GM21390 (cell line): ENCODE data around the gene PTGS1.
"Not testable (repeated sequence)": the region's sequence is repeated elsewhere in the genome, so short reads cannot be mapped to it uniquely, and the experiment has no call there.

ENCODE experiments used
- ATAC-seq: cut with Tn5 transposase; IDR thresholded peaks from one replicate; pipeline ENCODE4 v1.9.1; 2021; ENCODE audit not compliant: unreplicated experiment

Gene PTGS1

DNA sequence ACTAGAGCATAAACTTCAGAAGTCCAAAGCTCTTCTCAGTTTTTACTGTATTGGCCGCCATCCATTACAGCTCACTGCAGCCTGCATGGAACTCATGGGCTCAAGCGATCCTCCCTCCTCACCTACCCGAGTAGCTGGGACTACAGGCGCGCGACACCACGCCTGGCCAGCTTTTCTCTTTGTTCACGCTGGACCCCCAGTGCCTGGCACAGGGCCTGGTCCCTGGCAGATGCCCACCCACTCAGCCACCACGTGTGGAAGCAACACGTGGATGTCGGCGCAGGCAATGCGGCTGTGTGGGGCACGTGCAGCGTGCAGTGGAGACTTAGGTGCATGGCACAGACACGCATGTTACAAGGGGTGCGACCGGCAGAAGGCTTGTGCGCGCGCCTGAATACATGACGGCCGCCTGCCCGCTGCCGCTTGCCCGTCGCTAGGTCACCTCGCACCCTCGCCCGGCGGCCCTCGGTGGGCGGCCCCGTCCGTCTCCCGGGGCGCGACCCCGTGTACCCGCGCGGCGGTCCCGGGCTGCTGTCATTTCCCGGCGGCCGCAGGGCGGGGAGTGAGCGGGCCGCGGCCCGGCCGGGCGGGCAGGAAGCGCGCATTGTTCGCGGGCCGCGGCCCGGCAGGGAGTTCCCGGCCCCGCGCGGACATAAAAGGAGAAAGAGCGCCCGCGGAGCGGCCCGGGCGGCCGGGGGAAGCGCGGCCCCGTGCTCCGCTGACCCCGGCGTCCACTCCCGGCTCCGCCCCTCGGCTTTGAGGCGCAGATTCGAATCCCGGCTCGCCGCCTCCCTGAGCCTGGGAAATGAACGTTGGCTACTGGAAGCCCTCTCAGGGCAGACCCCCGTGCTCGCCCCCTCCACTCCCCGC lies 24.1 kb upstream of the PTGS1 start:
- no peak for ATAC-seq

DNA sequence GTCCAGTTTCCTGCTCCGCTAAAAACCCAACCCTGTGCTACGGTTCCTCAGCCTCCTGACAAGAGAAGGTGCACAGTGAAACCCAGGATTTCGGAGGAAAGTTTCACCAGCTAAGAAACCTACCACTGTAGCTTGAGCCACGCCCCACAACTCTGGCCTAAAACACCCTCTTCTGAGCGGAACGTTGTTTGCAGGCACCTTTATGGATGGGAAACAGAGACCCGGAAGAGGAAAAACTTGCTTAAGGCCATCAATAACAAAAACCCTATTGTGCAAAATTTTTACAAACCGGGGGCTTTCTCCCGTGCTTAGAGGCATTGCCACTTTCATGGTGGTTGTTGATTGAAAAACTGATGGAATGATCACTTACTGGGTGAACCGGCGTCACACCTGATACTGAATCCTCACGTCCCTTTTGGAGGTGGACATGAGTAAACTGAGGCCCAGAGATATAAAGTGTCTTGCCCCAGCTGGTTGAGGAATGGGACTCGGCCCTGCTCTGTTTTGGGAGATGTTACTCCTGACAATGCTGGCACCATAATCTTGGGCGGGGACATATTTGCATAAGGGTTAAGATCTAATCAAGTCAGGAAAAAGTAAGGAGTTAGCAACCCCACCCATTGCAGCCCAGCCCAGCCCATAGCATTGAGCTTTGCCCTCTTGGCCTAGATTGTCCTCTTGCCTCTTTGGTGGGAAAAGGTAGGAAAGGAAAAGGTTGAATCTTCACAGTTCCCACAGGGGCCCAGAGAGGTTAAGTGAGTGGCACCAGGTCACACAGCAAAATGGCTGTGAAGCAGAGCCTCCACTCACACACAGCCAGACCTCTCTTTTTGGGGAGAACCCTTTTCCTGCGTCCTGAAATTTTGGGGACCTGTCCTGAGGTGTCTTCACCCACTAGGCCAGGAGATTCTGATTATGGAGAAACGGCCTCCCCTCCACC lies 23.2 kb upstream of the PTGS1 start:
- no peak for ATAC-seq

DNA sequence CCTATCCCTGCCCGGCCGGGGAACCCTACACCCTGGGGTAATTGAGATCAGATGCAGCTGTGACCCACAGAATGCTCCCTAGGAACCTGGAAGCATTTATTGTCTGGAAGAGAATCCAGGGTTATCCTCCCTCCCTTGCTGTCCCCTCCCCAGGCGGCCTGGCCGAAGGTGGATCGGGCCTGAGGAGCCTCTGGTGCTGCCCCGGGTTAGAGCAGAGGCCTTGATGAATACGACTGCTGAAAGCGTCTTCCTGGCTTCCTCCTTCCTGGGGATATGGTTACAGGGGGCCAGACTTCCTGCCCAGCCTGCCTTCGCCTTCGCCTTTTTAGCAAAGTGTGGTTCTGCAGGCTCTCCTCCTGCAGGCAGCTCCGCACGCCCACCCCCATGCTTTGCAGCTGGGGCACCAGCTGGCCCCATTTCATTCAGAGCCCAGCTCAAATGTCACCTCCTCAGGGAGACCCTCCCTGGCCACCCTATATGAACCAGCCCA lies 22.5 kb upstream of the PTGS1 start:
- ATAC-seq: no peak

DNA sequence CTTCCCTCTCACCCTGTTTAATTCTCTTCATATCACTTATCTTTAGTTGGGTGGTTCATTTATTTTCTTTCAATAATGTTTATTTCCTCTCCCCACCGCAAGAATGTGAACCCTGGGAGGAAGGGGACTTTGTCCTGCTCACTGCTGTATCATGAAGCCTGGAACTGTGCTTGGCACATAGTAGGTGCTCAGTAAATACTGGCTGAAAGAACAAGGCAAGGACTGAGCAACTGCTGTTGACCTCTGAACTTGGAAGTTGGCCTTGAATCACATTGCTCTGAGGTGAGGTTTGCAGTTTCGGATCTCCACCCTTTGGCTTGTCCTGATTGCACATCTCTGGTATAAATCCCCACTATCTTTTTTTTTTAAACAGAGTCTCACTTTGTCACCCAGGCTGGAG lies 22.0 kb upstream of the PTGS1 start:
- ATAC-seq: no peak

DNA sequence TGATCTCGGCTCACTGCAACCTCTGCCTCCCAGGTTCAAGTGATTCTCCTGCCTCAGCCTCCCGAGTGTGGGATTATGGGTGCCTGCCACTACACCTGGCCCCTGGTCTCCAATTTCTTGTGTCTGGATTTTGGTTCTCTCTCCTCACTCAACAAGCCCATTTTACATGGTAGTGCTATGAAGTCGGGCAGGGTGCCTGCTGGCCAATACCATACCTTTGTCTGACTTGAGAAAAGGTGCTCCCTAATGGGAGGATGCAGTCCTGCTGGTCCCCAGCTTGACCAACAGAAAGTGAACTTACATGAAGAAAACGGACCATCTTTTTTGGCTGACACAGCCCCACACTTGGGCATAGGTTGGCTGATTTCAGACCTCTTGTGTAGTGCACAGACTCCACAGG lies 21.6 kb upstream of the PTGS1 start:
- no peak for ATAC-seq

DNA sequence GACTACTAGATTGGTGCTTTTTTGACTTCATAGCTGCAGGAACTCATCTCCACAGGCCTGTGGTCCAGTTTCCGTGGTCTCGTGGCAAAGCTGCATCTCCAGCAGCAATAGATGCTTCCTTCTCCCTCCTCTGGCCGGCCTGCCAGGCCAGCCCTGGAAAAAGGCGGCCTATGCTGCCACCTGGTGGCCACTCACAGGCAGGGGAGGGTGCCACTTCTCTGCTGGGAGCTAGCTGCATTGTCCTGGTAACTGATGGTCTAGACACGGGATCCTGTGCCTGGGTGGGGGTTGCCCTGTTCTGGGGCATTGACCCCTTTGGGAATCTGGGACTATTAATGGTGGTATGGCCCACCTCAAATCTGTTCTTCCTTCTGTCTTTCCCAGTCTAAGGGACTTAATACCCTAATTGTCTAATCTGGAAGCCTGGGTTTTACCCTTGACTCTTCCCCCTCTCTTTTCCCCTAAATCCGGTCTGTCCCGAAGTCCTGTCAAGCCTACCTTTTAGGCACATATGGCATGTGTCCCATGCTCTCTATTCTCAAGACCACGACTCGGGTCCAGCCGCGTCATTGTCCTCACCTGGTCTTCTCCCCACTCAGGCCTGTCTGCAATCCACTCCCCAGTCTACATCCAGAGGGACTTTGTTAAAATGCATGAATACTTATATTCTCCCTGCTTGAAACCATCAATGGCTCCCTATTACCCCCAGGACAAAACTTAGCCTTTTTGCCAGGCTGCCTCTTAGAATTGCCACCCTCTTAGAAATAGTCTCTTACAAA lies 20.1 kb upstream of the PTGS1 start:
- ATAC-seq: peak; percentile 86

DNA sequence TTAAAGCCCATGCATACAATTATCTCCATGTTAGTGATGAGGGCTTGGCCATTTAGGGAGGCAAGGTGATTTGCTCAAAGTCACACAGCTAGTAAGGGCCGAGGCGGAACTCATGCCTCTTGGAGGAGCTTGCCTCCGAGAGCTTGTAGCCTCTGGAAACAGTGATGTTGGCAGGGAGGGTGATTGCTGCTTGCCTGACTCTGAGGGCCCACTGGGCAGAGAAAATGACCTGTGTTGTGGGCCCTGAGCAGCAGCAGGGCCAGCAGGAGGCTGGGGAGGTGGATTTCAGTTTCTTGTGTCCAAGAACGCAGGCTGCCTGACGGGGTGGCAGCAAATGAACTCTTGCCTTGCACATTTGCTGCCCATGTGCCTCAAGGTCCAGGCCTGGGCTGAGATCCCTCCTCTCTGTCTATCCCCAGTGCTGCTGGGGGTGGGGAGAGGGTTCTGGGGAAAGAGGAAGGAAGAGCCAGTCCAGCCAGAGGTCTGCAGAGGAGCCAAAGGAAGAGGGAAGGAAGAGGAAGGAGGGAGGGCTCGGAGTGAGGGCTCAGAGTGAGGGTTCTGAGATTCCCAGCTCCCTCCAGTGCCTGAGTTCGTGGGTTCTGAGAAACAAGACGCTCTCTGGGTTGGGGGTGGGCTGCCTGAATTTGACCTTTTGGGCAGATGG lies 16.2 kb upstream of the PTGS1 start:
- no peak for ATAC-seq

DNA sequence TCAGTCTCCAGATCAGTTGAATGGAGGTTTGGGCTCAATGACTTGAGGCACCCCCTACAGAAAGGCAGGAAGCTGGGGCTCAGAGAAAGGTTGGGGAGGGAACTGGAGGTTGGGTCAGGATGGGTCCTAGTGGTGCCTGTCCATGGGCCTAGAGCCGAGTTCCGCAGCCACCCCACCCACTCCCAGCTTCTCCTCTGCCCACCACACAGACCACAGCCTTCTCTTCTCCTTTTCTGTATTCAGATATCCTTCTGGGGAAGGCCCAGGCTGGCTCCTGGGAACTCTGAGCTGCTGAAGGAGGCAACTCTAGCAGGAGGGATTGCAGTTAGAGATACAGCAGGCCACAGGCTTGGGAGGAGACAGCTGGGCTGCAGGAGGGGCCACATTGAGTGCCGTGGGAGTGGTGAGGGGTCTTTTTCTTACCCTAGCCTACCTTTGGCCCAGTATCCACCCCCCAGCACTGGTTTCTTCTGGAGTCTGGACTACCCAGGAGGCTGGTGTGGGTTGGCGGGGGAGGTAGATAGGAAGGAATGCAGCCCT lies 15.4 kb upstream of the PTGS1 start:
- no peak for ATAC-seq

DNA sequence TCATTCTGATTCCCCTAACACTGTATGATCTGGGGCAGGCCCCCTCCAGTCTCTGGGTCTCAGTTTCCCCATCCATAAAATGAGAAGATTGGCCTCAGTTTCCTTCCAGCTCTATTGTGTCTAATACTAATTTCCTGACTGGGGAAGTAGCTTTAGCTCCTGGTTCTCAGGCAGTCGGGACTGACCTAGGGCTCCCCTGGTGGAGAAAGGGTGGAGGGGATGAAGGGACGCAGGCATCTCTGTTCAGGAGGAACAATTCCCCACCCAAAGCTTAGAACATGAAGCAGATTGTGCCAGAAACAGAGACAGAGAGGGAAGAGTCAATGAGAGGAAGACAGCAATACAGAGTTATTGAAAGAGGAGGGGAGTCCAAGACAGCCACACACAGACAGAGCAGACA lies 14.2 kb upstream of the PTGS1 start:
- no peak for ATAC-seq

DNA sequence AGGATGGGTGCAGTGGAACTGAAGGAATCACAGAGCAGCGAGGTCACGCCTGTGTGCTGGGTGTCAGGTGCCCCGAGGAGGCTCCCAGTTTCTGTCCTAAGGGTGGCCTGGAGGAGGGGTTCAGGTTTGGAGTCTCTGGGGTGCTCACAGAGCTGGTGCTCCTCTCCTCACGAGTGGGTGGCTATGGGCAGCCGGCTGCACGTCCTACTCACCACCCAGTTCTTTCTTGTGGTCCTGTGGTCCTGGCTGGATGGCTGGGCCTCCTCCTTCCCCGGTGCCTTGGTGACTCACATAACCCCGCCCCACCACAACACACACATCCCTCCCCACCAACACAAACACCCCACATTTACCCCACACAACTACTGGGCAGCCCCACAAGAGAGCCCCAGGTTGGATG lies 9.9 kb upstream of the PTGS1 start:
- no peak for ATAC-seq

DNA sequence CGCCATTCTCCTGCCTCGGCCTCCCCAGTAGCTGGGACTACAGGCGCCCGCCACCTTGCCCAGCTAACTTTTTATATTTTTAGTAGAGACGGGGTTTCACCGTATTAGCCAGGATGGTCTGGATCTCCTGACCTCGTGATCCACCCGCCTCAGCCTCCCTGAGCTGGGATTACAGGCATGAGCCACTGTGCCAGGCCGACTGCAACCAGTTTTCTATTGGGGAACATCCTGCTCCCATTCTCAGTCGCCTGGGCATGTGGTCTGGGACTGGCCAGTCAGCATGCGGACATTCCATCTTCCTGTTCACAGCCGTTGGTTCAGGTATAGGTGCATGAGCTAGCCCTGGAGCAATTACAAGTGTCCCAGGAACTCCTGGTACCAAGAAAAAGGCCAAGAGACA lies 7.7 kb upstream of the PTGS1 start:
- ATAC-seq: not testable (repeated sequence)

DNA sequence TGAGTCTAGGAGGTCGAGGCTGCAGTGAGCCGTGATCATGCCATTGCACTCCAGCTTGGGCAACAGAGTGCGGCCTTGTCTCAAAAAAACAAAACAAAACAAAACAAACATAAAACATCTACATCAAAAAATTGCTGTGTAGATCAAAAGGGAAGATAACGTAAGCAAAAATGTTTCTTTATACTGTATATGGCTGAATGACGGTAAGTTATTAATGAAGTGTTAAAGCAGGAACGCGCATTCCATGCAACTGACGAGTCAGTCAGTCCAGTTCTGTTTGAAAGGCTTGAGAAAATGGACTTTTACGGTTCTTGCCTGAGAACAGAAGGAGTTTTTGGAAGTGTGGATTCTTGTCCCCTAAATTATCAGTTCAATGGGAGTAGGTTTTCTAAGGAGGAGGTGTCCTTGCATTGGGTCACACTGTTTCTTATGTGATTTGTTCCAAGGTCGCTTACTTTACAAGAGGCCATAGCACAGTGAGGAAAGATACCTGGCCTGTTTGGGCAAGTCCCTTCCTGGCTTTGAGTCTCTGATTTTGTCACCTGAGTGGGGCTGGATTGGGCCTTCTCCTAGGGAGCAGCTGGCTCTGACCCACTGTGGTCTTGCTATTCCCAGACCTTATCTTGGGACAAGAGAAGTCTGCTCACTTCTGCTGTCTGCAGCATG lies 6.6 kb upstream of the PTGS1 start:
- no peak for ATAC-seq

DNA sequence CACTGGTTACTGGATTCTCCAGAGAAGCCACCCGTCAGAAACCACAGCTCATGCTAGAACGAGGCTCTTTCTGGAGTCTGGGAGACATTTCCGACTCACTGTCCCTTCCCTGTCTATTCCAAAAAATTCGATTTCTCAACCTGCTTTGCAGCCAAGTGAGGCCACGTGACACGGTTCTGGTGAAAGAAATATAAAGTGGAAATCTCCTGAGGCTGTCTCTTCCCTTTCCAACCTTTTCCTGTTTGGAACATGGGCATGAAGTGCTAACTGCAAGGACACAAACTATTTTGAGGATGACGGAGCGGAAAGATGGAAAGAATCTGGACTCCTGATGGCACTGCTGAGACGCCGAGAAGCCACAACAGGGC lies 6.1 kb upstream of the PTGS1 start:
- ATAC-seq: no peak

DNA sequence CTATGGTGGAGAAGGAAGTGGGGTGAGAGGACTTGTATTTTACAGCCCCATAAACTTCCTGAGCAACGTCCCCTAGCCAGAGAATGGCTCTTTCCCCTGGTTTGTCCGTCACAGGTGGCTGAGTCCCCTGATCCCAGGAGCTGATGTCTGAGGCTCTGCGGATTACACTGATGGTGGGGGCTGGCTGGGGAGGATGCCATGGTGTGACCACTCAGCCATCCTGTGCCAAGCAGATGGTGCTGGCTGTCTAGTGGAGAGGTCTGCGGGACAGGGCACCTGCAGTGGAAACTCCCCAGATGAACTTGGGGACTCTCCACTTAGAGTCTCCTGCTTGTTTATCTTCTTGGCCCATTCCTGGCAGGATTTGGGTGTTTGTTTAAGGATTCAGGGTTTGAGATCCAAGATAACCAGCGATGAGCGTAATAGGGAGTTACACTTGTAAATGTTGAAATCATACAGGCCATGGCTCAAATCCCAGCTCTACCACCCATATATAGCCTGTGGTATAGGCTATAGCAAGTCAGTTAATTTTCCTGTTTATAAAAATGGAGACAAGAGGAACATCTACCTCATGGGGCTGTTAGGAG lies 4.7 kb upstream of the PTGS1 start:
- ATAC-seq: no peak

DNA sequence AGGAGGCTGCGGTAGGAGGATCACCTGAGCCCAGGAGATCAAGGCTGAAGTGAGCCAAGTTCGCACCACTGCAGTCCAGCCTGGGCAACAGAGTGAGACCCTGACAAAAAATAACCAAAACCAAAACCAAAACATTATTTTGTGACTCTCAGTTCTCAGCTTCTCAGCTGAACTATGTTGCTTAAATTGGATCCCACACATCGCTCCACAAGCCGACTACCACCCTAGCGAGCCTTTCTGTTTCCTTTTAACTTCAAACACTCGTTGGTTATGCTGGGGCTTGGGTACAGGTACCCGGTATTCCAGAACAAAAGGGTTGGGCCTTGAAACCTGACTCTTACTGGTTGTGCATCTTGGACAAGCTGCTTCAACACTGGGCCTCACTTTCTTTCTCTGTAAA lies 3.8 kb upstream of the PTGS1 start:
- ATAC-seq: no peak

DNA sequence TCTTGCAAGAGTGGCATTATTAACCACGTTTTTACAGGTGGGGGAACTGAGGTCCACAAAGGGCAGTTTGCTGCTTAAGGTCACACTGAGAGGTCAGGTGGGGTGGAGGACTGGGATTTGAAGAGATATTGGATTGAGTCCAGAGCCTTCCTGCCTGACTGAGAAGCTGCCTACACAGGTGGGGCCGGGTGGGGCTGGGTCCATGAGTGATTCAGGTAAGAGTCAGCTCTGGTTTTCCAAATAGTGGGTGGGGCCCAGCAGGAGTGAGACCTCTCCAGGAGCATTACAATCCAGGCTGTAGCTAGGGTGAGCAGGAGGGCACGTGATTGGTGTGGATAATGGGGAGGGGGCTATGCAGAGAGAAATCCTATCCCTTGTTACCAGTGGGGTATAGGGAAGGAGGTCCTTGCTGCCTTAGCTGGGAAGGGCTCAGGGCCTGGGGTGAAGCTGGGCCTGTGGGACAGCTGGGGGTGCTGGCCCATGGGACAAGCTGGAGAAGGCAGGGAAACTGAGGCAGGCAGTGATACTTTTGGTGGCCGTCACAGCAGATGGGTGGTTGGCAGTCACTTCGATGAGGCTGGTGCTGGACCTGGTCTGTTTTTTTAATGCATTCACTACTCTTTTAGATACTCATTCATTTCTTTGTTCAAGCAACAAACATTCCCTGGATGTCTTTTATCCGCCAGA lies 2.9 kb upstream of the PTGS1 start:
- no peak for ATAC-seq

DNA sequence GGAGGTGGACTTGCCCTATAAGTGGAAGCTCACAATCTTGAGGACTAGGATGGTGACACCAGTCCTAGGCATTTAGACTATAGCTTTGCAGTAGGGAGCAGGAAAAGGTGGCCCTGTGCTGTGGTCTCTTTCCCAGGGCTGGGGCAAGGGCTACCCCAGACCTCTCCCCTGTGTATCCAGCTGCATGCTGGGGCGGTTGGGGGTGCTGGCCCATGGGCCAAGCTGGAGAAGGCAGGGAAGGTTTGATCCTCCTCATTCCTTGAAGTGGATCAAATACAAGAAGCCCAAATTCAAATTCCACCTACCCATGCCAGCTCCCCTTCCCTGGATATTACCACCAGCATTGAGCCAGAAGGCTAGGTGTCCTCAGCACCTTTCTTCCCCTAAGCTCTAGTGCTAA lies 2.2 kb upstream of the PTGS1 start:
- no peak for ATAC-seq

DNA sequence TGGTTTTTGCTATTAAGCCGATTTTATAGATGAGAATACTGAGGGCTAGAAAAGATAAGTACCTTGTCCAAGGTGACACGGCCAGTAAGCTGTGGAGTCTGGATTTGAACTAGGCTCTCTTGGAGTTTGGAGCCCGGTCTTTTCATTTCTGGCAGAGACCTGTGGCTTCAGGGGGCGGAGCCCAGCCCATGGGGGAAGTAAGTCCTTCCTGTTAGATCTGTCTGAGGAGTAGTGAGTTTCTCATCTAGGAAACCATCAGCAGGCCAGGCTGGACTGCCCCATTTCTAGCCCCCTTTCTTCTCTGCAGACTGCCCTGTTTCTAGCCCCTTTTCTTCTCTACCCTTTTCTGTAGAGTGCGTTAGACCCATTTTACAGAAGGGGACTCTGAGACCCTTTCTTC lies 521 bp upstream of the PTGS1 start:
- peak; percentile 44 for ATAC-seq

DNA sequence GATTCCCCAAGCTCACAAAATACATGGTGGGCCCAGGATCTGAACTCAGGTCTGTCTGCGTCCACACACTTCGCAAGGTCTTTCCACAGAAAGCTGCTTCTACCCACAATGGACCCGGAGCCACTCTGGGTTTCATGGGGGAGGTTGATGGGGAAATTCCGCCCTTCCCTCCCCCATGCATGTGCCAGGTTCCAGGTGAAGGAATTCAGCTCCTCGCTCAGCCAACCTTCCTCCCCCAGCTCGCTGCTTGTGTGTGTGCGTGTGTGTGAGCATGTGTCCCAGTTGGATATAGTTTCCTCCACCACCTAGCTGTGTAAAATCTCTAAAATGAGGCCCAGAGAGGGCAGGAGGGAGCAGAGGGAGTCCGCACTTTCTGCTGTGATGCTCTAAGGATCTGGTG lies 1.0 kb downstream of the PTGS1 start:
- ATAC-seq: no peak
